GM12874 (cell line): ENCODE data around the gene FICD.
A peak's percentile ranks its signal among the peaks of the same experiment; 100 is the strongest.

Experiments
- TF ChIP-seq, protein P1 (sequence below): IDR thresholded peaks from 2 replicates; pipeline ENCODE4 v1.5.1; 2011; ENCODE audit warnings: low read depth, mild to moderate bottlenecking, control low read depth, low read length, moderate library complexity; ENCODE audit not compliant: insufficient read depth

FICD gene

DNA sequence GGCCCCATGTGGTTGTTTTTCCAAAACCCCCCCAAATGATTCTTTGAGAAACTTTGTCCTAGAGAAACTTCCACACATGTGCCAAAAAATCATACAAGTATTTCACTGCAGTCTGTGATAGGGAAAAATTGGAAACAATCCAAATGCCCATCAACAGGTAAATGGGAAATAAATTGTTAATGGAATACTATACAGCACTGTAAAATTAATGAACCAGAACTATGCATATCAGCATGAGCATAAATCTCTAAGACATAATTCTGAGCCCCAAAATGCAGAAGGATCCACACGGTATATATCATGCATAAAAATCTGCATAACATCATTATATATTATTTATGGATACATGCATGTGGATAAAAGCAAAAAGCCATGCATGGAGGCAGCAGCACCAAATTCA lies 5.3 kb upstream of the FICD start:
- TF ChIP-seq, protein P1, sequence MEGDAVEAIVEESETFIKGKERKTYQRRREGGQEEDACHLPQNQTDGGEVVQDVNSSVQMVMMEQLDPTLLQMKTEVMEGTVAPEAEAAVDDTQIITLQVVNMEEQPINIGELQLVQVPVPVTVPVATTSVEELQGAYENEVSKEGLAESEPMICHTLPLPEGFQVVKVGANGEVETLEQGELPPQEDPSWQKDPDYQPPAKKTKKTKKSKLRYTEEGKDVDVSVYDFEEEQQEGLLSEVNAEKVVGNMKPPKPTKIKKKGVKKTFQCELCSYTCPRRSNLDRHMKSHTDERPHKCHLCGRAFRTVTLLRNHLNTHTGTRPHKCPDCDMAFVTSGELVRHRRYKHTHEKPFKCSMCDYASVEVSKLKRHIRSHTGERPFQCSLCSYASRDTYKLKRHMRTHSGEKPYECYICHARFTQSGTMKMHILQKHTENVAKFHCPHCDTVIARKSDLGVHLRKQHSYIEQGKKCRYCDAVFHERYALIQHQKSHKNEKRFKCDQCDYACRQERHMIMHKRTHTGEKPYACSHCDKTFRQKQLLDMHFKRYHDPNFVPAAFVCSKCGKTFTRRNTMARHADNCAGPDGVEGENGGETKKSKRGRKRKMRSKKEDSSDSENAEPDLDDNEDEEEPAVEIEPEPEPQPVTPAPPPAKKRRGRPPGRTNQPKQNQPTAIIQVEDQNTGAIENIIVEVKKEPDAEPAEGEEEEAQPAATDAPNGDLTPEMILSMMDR: no peak

DNA sequence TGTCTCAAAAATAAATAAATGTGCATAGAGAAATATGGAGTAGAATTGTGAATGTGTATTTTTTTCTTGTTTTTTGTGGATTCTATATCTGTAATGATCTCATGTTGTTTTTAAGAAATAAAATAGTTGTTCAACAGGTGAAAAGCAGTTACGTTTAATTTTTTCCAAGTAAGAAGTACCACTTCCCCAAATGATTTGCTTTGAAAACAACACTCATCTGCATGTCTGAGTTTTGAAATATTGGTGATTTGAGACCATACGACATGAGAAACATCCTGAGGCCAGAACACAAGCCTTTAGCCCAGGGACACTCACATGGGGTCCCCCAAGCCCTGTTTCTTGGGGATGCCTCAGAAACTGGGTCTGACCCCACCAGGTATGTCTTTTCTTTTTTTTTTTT lies 4.2 kb upstream of the FICD start:
- TF ChIP-seq, protein P1: no peak

DNA sequence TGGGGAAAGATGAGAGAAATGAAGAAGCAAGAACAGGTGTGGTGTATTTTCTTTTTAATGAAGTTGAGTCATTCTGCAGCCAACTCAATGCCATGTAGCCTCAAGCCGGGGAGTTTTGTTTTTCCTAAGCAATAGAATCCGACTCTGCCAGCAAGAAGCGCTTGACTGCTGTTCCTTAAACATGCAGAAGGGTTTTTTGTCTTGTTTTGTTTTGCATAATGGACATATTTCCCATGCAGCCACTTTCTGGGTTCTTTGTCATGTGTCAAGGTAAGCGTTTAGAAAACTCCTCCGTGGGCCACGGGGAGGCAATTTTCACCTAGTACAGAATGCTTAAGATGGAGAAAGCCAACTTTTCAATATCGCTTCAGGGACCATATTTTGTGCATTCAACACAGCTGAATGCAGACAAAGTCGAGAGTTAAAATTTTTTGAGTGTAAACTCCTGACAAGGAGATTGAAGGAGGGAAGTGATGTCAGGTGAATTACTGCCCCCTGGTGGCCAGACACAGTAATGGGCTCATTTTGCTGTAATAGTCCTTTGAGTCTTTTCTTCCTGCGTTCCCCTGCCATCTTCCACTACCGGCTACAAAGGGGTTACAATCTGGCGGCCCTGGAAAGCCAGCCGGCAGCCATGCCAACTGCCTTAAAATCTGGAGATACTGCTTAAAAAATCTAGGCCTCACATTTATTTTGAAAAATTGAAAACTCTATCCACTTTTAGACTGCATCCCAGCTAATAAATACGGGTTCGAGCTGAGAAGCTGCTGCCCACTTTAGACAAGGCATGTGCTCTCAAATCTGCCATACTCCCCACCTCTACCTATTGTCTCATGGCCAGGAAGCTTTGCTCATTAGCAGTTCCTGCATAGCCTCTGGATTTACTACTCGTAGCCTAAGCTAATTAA lies 3.2 kb upstream of the FICD start:
- TF ChIP-seq, protein P1: peak; percentile 80

DNA sequence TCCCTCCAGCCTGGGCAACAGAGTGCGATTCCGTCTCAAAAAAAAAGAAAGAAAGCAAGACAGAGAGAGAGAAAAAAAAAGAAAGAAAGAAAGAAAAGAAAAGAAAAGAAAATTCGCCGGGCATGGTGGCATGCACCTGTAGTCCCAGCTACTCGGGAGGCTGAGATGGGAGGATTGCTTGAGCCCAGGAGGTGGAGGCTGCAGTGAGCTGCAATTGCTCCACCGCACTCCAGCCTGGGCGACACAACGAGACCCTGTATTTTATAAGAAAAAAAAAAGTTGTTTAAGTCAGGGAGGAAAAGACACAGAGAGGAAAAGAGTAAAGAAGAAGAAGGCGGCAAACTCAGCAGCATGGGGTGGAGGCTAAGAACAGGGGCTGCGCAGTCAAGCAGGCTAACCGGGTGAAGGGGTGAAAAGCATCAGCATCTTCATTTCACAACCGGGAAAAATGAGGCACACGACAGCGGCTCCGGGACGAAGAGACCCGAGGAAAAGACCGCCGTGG lies 557 bp upstream of the FICD start:
- TF ChIP-seq, protein P1: no peak

DNA sequence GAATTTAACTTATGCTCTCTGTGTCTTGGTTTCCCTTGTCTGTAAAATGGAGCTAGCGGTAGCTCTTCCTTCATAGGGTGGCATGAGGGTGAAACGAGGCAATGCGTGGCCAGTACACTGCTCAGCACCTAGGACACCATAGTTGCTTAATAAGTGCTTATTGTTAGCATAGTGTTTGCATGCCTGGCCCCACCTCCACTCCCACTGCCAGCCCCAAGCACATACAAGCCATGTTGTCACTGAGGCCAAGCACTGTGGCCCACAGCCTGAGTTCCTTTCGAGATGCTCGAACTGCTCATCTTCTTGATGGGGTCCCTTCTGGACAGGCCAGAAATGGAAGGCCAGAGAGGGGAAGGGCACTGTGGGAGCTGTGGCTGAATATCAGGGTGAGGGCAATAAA lies 839 bp downstream of the FICD start:
- TF ChIP-seq, protein P1: no peak

DNA sequence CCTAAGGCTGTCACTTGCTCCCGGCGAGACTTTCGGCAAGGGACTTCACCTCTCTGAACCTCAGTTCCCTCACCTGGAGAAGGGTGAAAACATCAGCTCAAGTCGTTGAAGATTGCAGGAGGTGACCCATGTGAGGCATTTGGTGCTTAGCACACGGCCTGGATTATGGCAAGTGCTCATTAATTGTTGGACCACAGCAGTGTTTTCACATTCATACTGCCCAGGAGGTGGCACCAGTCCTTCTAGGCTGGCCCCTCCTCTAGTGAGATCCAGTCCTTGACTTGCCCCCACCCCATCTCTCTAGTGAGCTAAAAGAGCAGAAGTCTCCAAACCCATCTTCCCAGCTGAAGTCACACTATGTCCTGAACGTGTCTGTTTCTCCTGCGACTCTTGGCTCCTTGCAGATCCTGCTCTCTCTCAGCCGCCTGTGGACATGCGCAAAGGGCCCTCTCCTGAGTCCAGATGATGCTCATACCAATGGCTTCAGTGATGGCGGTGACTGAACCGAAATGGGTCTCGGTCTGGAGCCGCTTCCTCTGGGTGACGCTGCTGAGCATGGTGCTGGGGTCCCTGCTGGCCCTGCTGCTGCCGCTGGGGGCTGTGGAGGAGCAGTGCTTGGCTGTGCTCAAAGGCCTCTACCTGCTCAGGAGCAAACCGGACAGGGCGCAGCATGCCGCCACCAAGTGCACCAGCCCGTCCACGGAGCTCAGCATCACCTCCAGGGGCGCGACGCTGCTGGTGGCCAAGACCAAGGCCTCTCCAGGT lies 1.6 kb downstream of the FICD start:
- TF ChIP-seq, protein P1: no peak

DNA sequence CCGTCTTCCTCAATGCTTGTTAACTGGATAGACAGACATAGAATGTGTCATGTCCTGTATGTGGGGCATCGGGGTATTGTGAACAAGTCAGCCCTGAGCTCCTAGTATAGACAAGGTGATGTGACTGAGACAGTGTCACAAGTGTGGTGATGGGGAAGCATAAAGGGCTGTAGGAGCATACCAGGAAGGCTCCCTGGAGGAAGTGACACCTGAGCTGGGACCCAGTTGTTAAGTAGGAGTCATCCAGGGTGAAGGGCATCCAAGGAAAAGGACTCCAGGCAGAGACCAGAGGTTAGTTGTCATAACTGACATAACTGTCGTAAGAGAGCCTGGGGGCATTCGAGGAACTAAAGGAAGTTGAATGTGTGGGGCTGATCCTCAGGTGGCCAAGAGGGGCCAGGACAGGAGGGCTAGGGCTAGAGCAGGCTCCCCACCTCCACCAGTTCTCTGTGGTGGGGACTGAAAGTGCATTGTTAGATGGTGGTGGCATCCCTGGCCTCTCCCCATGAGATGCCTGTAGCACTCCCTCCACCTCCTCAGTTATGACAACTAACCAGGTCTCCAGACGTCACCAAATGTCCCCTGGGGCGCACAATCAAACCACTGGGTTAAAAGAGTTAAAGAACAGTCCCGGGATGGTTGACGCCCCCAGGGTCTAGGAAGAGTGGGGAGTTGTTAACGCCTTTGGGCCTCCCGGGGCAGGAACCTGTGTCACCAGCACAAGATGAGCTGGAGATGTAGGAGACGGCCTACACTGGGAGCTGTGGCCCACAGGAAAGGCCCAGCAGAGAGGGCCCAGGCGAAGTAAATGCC lies 2.4 kb downstream of the FICD start:
- TF ChIP-seq, protein P1: no peak
